Endothelial cell of umbilical vein (primary cell): ENCODE data around the gene ADARB1.

ENCODE experiments used
- CTCF ChIP-seq, 2 donors: IDR thresholded peaks; 1 replicate in 1 of 2; 2 replicates in 1 of 2; pipeline ENCODE4 v1.5.1; 2011; ENCODE audit warnings: low read length in 2 of 2, mild to moderate bottlenecking in 2 of 2, moderate library complexity in 2 of 2, control low read depth in 1 of 2, inconsistent platforms in 1 of 2, low read depth in 1 of 2; ENCODE audit not compliant: insufficient read depth in 1 of 2; ENCODE audit errors: extremely low read depth in 1 of 2
- EZH2 ChIP-seq: IDR thresholded peaks from 2 replicates; pipeline ENCODE4 v1.6.1; 2012; ENCODE audit warnings: borderline replicate concordance, low read depth, mild to moderate bottlenecking, moderate library complexity, low read length, inconsistent platforms; ENCODE audit not compliant: severe bottlenecking
- FOS ChIP-seq: IDR thresholded peaks from 2 replicates; pipeline ENCODE4 v1.6.1; 2011; ENCODE audit warnings: mild to moderate bottlenecking, low read length, moderate library complexity, borderline replicate concordance; ENCODE audit not compliant: insufficient read depth
- MAX ChIP-seq: IDR thresholded peaks from 2 replicates; pipeline ENCODE4 v1.6.1; 2011; ENCODE audit not compliant: insufficient read depth, insufficient read length
- POLR2A ChIP-seq: IDR thresholded peaks from 2 replicates; pipeline ENCODE4 v1.6.1; 2012; ENCODE audit warnings: low read depth, mild to moderate bottlenecking, control low read depth, low read length
- POLR2AphosphoS5 ChIP-seq: IDR thresholded peaks from 2 replicates; pipeline ENCODE4 v1.6.1; 2012; ENCODE audit warnings: low read depth, mild to moderate bottlenecking, control low read depth, low read length, moderate library complexity; ENCODE audit not compliant: insufficient read depth

- no peak for TF ChIP-seq CTCF (IDR thresholded peaks at IDR 0.05; ENCODE audit: extremely low read depth in 1 of 2, insufficient read depth in 1 of 2, low read depth in 1 of 2, low read length in 2 of 2)
- TF ChIP-seq FOS, result no peak
- no peak for TF ChIP-seq EZH2
- TF ChIP-seq POLR2AphosphoS5, result no peak
- TF ChIP-seq POLR2A, result no peak
- TF ChIP-seq MAX, result no peak
These were observed 5.9 kb downstream of the ADARB1 start for GRCh38 chr21:45080232-45080631.
